GM19099 (cell line): Measurements from ENCODE around the gene OXSR1.

Experiments used
- POLR2A ChIP-seq: IDR thresholded peaks from 3 replicates; pipeline ENCODE4 v1.6.1; 2011; ENCODE audit warnings: low read depth; ENCODE audit not compliant: insufficient read length; ENCODE audit errors: extremely low read depth

The OXSR1 gene

GRCh38 chr3:38284756-38285150 lies 119.4 kb downstream of the OXSR1 start:
- no peak for TF ChIP-seq POLR2A

DNA sequence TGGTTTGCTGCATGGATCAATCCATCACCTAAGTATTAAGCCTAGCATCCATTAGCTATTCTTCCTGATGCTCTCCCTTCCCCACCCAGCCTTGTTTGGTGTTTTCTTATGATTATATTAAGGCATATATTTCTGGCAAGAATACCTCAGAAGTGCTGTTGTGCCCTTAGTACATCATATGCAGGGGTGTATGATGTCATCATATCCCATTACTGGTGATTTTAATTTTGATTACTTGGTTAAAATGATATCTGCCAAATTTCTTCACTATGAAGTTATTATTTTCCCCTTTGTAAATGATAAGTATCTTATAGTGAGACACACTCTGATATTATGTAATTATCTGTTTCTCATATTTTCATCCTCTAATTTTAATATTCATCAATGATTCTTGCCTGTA lies 132.2 kb downstream of the OXSR1 start:
- no peak for TF ChIP-seq POLR2A

- no peak for TF ChIP-seq POLR2A
Measured at GRCh38 chr3:38297947-38298711, 132.8 kb downstream of the OXSR1 start.
